HPDE6-E6E7 (cell line): ENCODE data around the gene PCA3.
A peak's percentile ranks its signal among the peaks of the same experiment; 100 is the strongest.

ENCODE experiments used
- DNase-seq: peaks from one replicate; pipeline ENCODE4 v3.0.0; 2011; ENCODE audit warnings: missing footprints; ENCODE audit errors: extremely low spot score

PCA3 gene

GRCh38 chr9:76756941-76757673, 7.1 kb upstream of the PCA3 start:
- DNase-seq, result no peak

- DNase-seq, result no peak
Observed at GRCh38 chr9:76758476-76758875, 5.8 kb upstream of the PCA3 start.

- no peak for DNase-seq
Observed at GRCh38 chr9:76759732-76760131, 4.5 kb upstream of the PCA3 start.

- DNase-seq, result no peak
Observed at GRCh38 chr9:76761448-76761847, 2.8 kb upstream of the PCA3 start.

- DNase-seq, result no peak
Observed at GRCh38 chr9:76766126-76766525, 1.9 kb downstream of the PCA3 start.

GRCh38 chr9:76772686-76773445, 8.6 kb downstream of the PCA3 start:
- DNase-seq, result no peak

GRCh38 chr9:76784881-76785280, 20.6 kb downstream of the PCA3 start:
- no peak for DNase-seq

GRCh38 chr9:76785501-76785900, 21.3 kb downstream of the PCA3 start:
- no peak for DNase-seq

GRCh38 chr9:76787677-76788076, 23.4 kb downstream of the PCA3 start:
- no peak for DNase-seq

- no peak for DNase-seq
Observed at GRCh38 chr9:76789840-76790239, 25.6 kb downstream of the PCA3 start.

GRCh38 chr9:76793784-76794431, 29.7 kb downstream of the PCA3 start:
- DNase-seq, result no peak

- no peak for DNase-seq
Observed at GRCh38 chr9:76796296-76796695, 32.1 kb downstream of the PCA3 start.

- no peak for DNase-seq
Observed at GRCh38 chr9:76798527-76798926, 34.3 kb downstream of the PCA3 start.

- DNase-seq, result no peak
Observed at GRCh38 chr9:76799473-76799872, 35.2 kb downstream of the PCA3 start.

- no peak for DNase-seq
Observed at GRCh38 chr9:76800901-76801300, 36.7 kb downstream of the PCA3 start.

GRCh38 chr9:76803083-76803482, 38.8 kb downstream of the PCA3 start:
- DNase-seq, result no peak

GRCh38 chr9:76803762-76804161, 39.5 kb downstream of the PCA3 start:
- no peak for DNase-seq

- DNase-seq, result no peak
Observed at GRCh38 chr9:76808636-76809035, 44.4 kb downstream of the PCA3 start.

- DNase-seq, result no peak
Observed at GRCh38 chr9:76810377-76810957, 46.2 kb downstream of the PCA3 start.

- DNase-seq, result no peak
Observed at GRCh38 chr9:76812591-76812990, 48.4 kb downstream of the PCA3 start.

GRCh38 chr9:76817489-76817888, 53.3 kb downstream of the PCA3 start:
- DNase-seq, result peak; percentile 10

- DNase-seq, result peak; percentile 87
Observed at GRCh38 chr9:76818271-76818670, 54.0 kb downstream of the PCA3 start.
